ENCODE measurements around the gene FRZB.
"Not testable (repeated sequence)": the region's sequence is repeated elsewhere in the genome, so short reads cannot be mapped to it uniquely, and the experiment has no call there.

The FRZB gene, protein sequence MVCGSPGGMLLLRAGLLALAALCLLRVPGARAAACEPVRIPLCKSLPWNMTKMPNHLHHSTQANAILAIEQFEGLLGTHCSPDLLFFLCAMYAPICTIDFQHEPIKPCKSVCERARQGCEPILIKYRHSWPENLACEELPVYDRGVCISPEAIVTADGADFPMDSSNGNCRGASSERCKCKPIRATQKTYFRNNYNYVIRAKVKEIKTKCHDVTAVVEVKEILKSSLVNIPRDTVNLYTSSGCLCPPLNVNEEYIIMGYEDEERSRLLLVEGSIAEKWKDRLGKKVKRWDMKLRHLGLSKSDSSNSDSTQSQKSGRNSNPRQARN

DNA sequence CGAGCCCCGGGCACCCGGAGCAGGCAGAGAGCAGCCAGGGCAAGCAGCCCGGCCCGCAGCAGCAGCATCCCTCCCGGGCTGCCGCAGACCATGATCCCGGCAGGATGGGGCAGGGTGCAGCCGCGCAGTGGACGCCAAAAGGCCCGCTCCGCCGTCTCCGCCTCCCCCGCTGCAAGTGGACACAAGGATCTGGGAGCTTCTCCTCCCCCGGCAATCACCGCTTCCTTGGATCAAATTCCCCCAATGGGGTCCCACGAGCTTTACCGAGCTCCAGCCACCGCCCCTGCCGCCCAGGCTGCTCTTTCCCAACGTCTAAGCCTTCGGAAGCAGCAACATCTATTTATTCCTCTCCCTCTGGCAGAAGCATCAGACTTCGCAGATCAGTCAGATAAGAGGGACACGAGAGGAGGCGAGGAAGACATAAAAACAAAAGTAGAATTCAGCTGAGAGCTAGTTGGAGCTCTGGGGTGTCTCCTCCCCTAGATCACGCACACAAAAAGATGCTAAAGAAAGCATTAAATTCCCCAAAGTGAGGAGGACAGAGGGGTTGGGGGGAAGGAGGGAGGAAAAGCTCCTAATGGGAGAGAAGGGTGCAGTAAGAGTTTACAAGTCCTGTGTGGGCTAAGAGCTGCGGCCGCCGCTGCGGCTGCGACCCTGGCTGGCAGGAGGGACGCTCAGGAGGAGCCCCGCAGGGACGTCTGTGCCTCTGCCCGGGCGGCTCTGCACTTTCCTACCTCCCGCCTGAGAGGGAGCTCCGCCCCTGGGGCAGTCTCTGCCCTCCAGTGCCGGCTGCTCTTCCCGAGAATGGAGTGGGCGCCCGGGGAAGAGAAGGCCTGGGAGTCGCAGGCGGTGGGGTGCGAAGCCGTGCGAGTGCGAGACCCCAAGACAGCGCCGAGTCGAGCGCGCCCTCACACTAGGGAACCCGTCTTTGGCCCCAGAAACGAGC, at the start of gene FRZB:
TSS of gene FRZB (minus strand) at position 177 of the 946 bp plus-strand sequence. CDS start at position 92, 85 bp downstream.
- DNase-seq (ENCODE audit: low read depth) = no peak

DNA sequence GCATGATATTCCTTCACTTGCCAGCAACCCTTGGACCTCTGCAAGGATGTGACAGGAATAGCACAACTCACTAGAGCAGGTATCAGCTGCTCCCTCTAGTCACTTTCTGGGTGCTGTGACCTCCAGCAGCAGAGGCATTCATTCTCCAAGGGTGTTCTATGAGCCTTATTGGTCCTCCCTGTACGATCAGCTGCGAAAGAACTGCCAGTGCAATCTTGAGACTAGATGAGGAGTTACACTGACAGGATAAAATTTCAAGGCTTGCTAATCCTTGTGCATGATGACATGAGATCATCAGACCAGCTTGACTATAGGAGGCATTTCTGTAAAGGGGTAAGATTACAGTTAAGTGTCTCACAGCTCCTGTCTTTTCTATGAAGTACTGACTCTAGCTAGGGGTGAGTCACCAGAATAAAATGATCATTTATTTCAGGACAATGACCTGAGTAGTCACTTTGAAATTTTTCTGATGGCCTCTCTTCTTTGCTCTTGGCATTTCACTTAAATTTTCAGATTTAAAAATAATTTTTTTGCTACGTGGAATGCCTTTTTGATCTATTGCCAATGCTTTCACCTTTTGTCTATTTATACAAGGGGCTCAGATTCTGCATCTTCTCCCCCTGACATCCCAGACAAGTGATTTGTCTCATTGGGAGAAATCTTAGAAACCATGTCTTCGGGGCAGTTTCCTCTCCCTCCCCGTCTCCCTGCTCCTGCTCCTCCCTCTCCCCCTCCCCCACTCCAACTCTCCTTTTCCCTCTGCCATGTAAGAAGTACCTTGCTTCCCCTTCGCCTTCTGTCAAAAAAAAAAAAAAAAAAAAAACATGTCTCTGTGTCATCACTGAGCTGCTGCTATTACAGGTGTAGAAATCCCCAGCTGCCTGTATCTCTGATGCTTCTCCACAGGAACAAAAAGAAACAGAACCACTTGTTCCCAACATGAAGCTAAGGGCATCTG, 49.2 kb upstream of the FRZB start:
- no peak for DNase-seq (ENCODE audit: low read depth)

DNA sequence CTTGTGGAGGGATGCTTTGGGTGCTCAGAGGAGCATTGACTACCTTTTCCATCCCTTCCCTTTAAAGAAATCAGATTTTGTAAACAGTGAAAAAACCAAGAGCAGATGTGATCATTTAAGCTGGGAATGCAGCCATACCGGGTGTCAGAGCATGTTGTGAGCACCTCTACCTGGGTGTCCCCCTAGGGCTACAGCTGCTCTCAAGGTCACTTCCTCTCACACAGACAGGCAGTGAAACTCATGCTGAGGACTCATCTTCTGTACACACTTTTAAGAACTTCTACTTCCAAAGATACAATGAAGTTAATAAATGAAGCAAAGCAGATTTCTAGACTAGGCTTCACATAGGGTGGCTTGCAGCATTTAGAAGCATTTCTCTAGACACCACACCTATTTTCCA, 48.4 kb upstream of the FRZB start:
- DNase-seq (ENCODE audit: low read depth) = no peak

DNA sequence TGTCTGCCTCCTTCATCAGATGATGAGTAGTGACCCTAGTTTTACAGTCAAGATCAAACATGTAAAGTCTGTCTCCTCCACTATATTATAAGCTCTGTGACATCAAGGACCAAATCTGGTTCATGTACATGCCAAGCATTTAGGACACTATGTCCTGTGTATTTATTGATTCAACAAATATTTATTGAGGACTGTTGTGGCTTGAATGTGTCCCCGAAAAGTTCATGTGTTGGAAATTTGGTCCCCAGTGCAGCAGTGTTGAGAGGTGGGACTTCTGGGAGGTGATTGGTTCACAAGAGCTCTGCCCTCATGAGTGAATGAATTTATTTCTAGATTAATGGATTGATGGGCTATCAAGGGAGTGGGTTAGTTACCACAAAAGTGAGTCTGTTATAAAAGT, 46.6 kb upstream of the FRZB start:
- no peak for DNase-seq (ENCODE audit: low read depth)

DNA sequence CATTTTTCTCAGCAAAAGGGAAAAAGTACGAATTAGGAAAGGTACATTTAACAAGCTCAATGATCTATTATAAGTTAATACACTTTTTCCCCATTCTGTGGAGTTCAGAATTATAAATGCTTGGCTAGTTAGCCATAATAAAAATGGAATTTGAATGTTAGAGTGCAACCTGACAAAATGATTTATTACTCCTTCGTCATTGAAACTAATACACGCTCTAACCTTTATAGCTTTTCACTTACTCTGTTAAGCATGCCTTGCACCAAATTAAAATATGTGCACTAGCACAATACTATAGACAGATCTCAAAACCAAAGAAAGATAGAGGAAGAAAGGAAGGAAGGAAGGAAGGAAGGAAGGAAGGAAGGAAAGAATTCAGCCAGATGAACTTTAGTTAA, 46.1 kb upstream of the FRZB start:
- DNase-seq (ENCODE audit: low read depth) = no peak

DNA sequence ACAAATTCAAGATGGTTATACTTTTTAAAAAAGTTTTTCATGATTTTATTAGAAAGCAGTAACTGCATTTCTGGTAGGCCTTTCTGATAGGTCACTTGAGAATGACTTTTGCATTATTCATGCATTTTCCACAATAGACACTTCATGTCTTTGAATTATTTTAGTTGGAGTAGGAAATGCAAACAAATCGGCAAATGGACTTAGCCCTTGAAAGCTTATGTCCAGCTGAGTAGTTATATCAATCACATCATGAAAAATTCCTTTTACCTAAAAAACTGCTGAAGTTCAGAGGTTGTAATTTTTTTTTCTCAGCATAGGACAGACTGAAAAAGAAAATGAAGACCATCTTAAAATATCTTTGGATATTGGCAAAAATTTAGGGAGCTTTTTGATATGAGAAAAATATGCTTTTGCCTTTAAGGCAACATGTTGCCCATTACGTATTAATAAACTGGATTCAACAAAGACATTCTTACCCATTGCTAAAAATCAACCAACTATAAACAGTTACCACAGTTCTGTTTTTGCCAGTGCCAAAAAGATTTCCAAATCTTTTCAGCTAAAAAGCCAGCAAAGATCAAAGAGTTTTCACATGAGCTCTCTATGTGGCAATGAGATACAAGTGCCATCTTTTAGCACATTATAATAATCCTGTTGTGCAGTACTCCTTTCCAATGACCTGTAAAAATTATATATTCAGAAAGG, 45.5 kb upstream of the FRZB start:
- no peak for DNase-seq (ENCODE audit: low read depth)

DNA sequence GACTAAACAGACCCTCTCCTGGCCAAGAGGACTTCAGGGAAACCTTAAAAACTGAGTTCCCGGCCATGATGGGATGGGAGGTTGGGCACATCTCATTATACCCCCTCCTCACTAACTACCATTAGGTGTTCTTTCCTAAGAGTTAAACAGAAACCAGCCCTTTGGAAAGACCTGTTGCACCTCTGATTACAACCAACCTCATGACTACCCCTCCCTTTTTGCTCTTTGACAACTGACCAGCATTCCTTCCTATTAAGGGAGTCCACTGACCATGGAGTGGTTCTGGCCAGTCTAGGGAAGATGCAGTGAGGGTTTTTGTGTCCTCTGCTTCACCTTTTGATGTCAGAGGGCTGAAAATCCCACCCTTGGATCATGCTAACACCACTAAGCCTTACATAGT, 44.5 kb upstream of the FRZB start:
- DNase-seq (ENCODE audit: low read depth) = no peak

DNA sequence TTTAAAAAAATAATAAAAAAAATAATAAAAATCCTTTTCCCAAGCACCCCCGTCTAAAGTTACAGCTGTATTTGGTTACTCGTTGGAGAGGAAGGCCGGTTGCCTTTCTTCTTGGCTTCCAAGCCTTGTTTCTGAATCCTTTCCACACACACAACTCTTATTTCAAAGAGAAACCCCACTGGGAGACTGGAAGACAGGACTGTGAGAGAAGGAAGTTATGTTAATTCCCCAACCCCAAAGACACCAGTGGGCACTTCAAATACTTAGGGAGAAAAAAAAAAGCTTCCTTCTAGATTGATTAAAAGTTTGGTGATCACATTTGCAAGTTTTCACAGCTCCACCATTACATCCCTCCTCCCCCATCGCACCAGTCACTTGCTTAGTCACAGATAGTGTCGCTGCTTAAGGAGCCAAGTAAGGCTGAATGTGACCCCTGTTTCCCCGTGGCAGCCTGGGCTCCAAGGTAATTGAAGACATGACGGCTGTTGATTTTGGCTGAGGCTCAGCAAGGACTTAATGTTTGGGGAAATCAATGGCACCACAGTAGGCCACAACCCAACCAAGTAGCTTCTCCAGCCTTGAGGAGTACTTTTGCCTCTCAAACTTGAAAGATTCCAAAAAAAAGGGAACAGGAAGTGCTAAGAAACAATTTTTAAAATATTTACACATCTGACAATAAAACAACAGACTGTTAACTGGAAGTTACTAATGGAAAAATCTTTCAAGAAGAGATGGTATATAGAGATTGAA, 40.8 kb upstream of the FRZB start:
- DNase-seq (ENCODE audit: low read depth) = no peak

DNA sequence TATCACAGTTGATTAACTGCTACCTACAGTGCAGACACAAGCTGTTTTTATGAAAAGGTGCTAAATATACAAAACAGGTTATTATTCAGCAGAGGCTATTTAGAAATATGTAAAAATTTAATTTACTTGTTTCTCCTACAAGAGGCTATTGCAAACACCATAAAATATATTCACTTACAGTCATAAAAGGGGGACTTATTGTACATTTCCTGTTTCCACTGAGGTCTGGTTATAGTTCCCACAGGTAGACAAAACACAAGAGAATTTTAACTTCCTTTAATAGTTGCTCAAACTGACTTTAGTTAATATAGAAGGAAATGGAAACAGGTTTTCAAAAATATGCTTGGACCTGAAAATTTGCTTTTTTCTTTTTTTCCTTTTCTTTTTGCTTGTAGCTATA, 40.0 kb upstream of the FRZB start:
- DNase-seq (ENCODE audit: low read depth) = no peak

DNA sequence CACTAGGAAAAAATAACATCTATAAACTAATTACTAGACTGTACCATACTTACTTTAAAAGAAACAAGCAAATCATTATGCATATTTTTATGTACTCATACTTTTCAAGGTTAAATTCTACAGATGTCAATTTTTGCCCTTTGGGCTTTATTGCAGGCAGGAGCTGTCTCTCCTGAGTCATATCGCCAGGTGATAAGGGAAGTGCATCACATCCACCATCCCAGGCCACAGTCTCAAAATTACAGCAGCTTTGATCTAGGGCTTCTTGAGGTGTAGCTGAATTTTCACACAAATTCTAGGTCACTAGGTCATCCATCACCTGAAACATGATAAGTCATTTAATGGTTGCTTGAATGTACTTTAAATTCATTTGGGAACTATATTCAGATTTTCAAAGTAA, 38.4 kb upstream of the FRZB start:
- no peak for DNase-seq (ENCODE audit: low read depth)

DNA sequence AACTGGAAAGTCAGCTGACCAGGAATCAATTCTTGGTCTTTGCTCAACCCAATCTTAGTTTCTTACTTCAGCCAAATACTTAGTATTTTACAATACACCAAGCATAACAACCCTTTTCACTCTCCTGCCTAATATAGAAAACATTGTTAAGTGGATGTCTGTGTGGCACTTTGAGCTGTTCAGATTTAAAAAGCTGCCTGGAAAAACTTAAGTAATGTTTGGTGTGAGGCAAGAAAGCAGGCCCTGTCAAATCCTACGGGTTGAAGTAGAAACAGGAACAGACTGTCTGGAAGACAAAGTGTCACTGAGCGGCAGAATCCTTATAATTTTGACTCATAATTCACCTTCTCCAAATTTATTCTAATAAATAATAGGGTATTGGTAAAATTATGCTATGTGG, 37.1 kb upstream of the FRZB start:
- no peak for DNase-seq (ENCODE audit: low read depth)

DNA sequence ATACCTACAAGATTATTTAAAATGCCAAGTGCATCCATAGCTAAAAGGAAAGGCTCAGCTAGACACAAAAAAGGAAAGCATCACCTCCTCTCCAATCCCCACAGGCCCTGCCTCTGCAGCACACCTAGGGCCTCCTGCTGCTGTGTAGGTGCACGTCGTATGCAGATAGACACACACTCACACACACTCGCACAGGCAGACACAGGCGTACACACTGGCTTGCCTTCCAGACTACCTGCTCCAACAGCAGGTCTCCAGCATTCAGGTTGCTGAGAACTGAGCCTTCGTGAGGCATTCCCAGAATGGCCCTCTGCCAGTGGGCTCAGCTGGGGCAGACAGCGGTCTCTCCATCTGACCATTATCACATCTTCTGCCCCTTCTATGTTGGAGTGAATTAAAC, 35.3 kb upstream of the FRZB start:
- DNase-seq (ENCODE audit: low read depth) = no peak

DNA sequence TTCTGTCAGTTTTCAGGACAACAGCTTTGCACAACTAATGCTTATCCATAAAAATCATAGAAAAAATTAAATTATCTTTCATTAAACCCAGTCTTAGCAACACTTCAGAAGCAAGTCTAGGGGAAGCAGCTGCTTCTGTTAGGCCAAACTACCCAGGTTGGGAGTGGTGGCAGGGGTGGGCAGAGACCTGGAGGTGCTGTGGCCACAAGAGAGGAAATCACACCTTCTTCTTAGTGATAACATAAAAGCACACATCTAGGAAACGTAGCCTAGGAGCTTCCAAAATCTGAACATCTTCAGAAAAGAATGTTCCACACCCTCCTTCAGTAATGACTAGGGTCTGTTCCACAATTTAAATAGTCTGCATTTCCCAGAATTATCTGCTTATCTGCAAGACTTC, 32.3 kb upstream of the FRZB start:
- no peak for DNase-seq (ENCODE audit: low read depth)

DNA sequence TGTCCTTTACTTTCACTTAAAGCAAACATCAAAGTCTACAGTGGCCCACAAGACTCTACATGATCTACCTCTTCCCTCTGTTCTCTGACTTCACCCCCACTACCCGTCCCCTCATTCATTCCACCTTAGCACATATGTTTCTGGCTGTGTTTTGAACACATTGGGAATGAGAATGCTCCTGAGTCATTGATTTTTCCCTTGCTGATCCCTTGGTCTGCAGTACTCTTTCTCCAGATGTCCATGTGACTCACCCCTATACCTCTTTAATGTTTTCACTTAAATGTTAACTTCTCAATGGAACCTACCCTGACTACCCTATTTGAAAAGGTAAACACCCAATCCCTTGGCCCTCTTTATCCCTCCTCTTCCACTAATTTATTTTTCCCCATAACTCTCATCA, 30.7 kb upstream of the FRZB start:
- no peak for DNase-seq (ENCODE audit: low read depth)

DNA sequence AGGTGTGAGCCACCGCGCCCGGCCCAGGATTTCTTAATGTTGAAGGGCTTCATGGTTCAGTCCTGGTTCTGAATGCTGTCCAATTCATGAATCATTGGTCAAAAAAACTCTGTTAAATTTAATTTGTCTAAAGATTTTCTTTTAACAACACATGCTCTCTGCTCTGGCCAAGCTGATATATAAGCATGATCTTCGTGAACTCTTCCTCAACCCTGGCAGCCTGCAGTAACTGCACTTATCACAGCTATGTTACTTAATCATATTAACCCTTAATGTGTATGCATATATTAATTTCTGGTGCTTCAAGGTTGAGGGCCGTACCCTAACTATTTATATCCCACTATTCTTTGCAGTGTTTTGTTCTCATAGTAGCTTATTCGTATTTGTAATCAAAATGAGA, 29.4 kb upstream of the FRZB start:
- DNase-seq (ENCODE audit: low read depth) = no peak

DNA sequence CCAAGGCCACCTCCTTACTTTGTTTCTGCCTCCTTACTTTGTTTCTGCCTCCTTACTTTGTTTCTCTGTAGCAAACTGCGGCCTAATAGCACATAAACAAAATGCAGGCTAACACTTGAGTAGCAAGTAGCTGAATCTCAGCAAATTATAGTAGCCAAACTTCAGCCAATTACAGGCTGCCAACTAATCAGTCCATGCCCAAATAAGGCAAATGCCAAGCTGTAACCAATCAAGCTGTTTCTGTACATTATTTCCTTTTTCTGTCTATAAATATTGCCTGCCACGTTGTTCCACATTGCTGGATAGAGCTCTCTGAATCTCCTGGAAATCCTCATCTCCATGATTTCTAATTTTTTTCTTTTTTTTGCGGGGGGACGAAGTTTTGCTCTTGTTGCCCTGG, 28.7 kb upstream of the FRZB start:
- no peak for DNase-seq (ENCODE audit: low read depth)

DNA sequence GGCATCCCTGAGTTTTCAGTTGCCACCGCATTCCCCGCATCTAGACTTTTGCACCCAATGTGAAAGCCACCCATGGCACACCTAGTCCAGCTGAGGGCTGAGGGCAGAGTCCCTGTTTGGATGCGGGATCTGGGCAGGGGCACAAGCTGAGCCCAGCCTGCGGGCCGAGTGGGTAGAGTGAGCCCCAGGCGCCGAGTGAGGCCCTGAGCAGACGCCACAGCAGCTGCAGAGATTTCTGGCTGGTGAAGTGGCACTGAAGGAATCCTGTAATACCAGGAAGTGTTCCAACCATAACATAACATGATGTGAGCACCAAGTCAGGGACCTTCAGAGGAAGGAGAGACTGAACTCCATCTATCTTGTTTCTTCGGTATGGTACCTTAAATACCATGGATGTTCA, 27.7 kb upstream of the FRZB start:
- no peak for DNase-seq (ENCODE audit: low read depth)

DNA sequence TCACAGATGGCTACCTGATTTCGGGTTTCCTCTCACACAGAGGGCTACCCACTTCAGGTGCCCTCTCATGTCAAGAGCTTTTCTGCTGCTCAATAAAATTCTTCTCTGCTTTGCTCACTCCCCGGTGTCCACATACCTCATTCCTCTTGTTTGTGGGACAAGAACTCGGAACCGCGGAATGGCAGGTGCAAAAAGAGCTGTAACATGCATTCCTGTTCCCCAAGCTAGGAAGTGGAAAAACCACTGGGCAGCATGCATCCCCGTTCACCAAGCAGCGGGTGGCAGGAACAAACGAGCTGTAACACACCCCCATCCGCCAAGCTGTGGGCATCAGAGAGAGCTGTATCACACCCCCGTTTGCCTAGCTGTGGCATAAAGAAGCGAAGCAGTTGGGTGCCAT, 27.2 kb upstream of the FRZB start:
- no peak for DNase-seq (ENCODE audit: low read depth)

DNA sequence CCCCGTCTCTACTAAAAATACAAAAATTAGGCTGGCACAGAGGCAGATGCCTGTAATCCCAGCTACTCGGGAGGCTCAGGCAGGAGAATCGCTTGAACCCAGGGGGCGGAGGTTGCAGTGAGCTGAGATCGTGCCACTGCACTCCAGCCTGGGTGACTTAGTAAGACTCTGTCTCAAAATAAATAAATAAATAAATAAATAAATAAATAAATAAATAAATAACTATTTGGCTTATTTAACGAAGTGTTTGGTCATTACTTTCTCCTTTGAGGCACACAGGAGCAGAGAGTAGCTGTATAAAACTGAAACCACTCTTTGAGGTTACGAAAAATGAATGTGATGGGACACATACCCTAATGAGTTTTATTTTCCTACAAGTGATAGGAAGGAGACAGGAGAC, 26.6 kb upstream of the FRZB start:
- DNase-seq (ENCODE audit: low read depth) = not testable (repeated sequence)

DNA sequence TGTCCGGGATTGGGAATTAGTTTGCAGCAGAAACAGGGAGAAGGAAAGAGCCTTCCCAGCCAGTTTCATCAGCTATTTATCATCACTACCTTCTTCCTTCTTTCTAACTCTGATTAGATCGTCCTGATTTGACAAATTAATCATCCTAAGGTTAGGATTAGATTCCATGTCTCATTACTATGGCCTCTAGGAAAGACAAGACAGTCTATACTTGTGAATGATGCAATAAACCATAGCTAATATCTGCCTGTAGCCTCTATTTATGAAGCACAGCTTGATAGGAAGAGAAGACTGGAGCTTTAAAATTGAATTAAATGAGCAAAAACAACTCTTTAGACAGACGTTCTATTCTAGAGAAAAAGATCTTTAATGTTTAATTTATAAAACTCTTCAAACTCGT, 25.2 kb upstream of the FRZB start:
- DNase-seq (ENCODE audit: low read depth) = no peak
